ENCODE measurements around the gene RTN4RL1.

The RTN4RL1 gene

DNA sequence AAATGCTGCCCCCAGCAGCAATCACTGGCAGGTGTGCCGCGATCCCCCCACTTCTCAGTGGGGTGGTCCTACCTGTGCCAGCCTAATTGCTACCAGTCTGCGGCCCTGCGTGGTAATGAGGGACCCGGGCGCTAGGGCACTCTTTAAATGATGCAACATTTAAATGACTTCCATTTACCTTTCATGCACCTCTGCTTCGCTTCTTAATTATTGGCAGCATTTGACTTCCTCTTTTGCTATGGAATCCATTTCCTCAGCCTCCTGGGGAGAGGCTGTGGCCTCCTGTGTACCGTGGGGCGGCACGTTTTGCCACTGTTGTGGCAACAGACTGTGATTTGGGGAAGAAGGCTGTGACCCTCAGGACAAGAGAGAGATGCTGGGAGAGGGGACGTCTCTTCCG is 109.2 kb downstream of the RTN4RL1 start:
- H4K20me1 ChIP-seq (ENCODE audit: control insufficient read depth, insufficient read depth, low read depth, low read length), result no peaks in the 10 kb centered on the region
- H3K9me3 ChIP-seq (ENCODE audit: control insufficient read depth, insufficient read depth, low read length), result no peaks in the 10 kb centered on the region
- peaks cover 12% of the 10 kb centered on the region; the same call in 1 of the 2 replicates for H3K27me3 ChIP-seq (ENCODE audit: control insufficient read depth, low read length)
- no peaks in the 10 kb centered on the region for H3K9me2 ChIP-seq (replicated peaks; ENCODE audit: control insufficient read depth, low read length)
- peak overlapping the region; percentile 33 for H3K4me2 ChIP-seq (ENCODE audit: low read length)
- no peaks in the 10 kb centered on the region for H3K79me2 ChIP-seq (ENCODE audit: control insufficient read depth, low read length)
- H3K36me3 ChIP-seq (ENCODE audit: control insufficient read depth, low read length), result no peaks in the 10 kb centered on the region
- no peak overlapping the region for H3K27ac ChIP-seq (ENCODE audit: low read depth, low read length)
- H3K4me3 ChIP-seq (ENCODE audit: low read length), result no peak overlapping the region
- TF ChIP-seq EZH2phosphoT487 (IDR thresholded peaks at IDR 0.05; ENCODE audit: borderline replicate concordance, low read length), result no peak
- TF ChIP-seq, protein P1, sequence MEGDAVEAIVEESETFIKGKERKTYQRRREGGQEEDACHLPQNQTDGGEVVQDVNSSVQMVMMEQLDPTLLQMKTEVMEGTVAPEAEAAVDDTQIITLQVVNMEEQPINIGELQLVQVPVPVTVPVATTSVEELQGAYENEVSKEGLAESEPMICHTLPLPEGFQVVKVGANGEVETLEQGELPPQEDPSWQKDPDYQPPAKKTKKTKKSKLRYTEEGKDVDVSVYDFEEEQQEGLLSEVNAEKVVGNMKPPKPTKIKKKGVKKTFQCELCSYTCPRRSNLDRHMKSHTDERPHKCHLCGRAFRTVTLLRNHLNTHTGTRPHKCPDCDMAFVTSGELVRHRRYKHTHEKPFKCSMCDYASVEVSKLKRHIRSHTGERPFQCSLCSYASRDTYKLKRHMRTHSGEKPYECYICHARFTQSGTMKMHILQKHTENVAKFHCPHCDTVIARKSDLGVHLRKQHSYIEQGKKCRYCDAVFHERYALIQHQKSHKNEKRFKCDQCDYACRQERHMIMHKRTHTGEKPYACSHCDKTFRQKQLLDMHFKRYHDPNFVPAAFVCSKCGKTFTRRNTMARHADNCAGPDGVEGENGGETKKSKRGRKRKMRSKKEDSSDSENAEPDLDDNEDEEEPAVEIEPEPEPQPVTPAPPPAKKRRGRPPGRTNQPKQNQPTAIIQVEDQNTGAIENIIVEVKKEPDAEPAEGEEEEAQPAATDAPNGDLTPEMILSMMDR (IDR thresholded peaks at IDR 0.05; ENCODE audit: low read depth, low read length, poor library complexity, severe bottlenecking), result no peak
- H3K4me1 ChIP-seq (ENCODE audit: control insufficient read depth, low read length), result peaks cover 10% of the 10 kb centered on the region
- H3F3A ChIP-seq (ENCODE audit: control insufficient read depth, insufficient read depth), result no peaks in the 10 kb centered on the region

DNA sequence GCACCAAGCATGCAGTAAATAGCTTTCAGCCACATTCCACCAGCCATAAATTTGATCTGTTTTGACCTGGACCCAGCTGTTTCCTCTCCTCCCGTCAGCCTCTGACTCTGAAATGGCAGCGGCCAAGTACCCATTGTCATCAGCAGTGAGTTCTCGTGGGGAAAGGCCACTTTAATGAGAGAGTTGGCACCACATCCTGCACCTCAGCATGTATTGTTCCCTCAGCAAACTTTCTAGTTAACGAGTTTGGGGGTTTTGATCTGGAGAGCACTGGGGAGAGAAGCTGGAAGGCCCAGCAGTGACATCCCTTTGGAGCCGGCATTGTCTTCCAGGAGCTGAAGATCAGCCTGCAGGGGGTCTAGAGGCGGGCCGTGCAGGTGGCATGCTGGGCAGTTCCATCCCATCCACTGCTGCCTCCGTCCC is 110.5 kb downstream of the RTN4RL1 start:
- no peaks in the 10 kb centered on the region for H3K9me2 ChIP-seq (replicated peaks; ENCODE audit: control insufficient read depth, low read length)
- H3F3A ChIP-seq (ENCODE audit: control insufficient read depth, insufficient read depth), result no peaks in the 10 kb centered on the region
- peaks cover 12% of the 10 kb centered on the region; the same call in 1 of the 2 replicates for H3K27me3 ChIP-seq (ENCODE audit: control insufficient read depth, low read length)
- no peak overlapping the region for H3K4me2 ChIP-seq (ENCODE audit: low read length)
- H3K4me1 ChIP-seq (ENCODE audit: control insufficient read depth, low read length), result peaks cover 10% of the 10 kb centered on the region
- no peak overlapping the region for H3K4me3 ChIP-seq (ENCODE audit: low read length)
- H3K9me3 ChIP-seq (ENCODE audit: control insufficient read depth, insufficient read depth, low read length), result no peaks in the 10 kb centered on the region
- no peak overlapping the region for H3K27ac ChIP-seq (ENCODE audit: low read depth, low read length)
- no peaks in the 10 kb centered on the region for H3K36me3 ChIP-seq (ENCODE audit: control insufficient read depth, low read length)
- no peaks in the 10 kb centered on the region for H4K20me1 ChIP-seq (ENCODE audit: control insufficient read depth, insufficient read depth, low read depth, low read length)
- H3K79me2 ChIP-seq (ENCODE audit: control insufficient read depth, low read length), result no peaks in the 10 kb centered on the region
- TF ChIP-seq, protein P1 (IDR thresholded peaks at IDR 0.05; ENCODE audit: low read depth, low read length, poor library complexity, severe bottlenecking), result no peak
- no peak for TF ChIP-seq EZH2phosphoT487 (IDR thresholded peaks at IDR 0.05; ENCODE audit: borderline replicate concordance, low read length)

DNA sequence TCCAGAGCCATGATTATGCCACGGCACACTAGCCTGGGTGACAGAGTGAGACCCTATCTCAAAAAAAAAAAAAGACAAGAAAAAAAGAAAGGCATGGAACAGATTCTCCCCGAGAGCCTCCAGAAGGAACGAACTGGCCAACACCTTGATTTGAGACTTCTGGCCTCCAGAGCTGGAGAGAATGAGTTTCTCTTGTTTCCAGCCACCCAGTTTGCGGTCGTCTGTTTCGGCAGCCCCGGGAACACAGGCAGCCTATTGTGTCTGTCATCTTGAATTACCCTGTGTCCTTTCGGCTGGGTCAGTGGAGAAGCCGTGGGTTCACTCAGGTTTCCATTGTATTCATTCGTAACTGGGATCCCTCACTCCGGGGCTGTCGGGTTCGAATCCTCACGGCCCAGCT is 111.4 kb downstream of the RTN4RL1 start:
- H3K79me2 ChIP-seq (ENCODE audit: control insufficient read depth, low read length), result no peaks in the 10 kb centered on the region
- no peaks in the 10 kb centered on the region for H3K9me3 ChIP-seq (ENCODE audit: control insufficient read depth, insufficient read depth, low read length)
- H3K4me1 ChIP-seq (ENCODE audit: control insufficient read depth, low read length), result peaks cover 15% of the 10 kb centered on the region
- no peaks in the 10 kb centered on the region for H4K20me1 ChIP-seq (ENCODE audit: control insufficient read depth, insufficient read depth, low read depth, low read length)
- no peaks in the 10 kb centered on the region for H3F3A ChIP-seq (ENCODE audit: control insufficient read depth, insufficient read depth)
- H3K4me3 ChIP-seq (ENCODE audit: low read length), result no peak overlapping the region
- H3K9me2 ChIP-seq (replicated peaks; ENCODE audit: control insufficient read depth, low read length), result no peaks in the 10 kb centered on the region
- H3K4me2 ChIP-seq (ENCODE audit: low read length), result no peak overlapping the region
- no peak overlapping the region for H3K27ac ChIP-seq (ENCODE audit: low read depth, low read length)
- no peak for TF ChIP-seq EZH2phosphoT487 (IDR thresholded peaks at IDR 0.05; ENCODE audit: borderline replicate concordance, low read length)
- TF ChIP-seq, protein P1 (IDR thresholded peaks at IDR 0.05; ENCODE audit: low read depth, low read length, poor library complexity, severe bottlenecking), result no peak
- peaks cover 12% of the 10 kb centered on the region; the same call in 1 of the 2 replicates for H3K27me3 ChIP-seq (ENCODE audit: control insufficient read depth, low read length)
- H3K36me3 ChIP-seq (ENCODE audit: control insufficient read depth, low read length), result no peaks in the 10 kb centered on the region
